Measurements from ENCODE around the gene PPAN.

Gene PPAN

DNA sequence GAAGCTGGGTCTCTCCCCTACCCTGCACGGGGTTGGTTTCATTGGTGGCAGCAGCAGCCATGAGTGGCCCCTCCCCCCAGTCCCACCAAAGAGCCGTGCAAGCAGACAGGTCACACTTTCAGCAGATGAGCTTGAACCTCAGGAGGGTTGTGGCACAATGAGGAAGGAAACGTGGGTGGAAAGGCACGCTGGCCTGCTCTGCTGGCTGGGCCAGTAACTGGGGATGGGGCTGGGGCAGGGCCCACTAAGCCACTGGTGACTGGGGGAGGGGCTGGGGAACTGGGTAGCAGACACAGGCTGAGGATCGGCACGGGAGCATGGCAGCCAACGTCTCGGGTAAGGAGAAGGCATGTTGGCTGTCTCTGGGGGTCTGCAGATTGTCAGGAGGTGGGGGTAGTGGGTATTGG is 5.2 kb downstream of the PPAN start, which contains the start of gene P2RY11:
Gene P2RY11, plus strand, starts transcription at position 289 of the 407 bp plus-strand sequence. Its CDS starts 29 bp downstream, at position 318.
- no peak for DNase-seq (ENCODE audit: low read depth in 1 of 2, low spot score in 1 of 2)
- TF ChIP-seq JUND (IDR thresholded peaks at IDR 0.05; ENCODE audit: low read depth), result no peak

DNA sequence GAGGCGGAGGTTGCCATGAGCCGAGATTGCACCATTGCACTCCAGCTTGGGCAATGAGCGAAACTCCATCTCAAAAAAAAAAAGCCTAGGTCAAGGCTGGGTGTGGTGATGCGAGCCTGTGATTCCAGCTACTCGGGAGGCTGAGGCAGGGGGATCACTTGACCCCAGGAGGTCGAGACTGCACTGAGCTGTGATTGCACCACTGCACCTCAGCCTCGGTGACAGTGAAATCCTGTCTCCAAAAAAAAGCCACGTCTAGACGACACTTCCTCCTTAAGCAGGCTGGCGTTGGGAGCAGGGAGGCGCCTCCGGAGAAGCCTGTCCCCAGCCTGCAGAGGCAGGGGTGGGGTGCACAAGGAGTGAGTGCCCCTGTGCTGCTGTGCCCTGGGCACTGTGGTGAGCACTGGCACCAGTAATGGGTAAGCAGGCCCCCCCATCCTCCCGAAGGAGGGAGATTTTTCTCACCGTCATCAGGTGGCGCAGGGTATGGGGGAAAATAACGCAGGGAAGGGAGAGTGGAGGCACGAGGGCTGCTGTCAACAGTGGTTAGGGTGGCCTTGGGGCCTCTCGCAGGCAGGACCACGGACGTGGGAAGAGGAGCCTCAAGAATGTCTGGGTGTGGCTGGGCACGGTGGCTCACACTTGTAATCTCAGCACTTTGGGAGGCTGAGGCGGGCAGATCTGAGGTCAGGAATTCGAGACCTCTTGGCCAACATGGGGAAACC is 6.0 kb downstream of the PPAN start:
- TF ChIP-seq JUND (IDR thresholded peaks at IDR 0.05; ENCODE audit: low read depth), result no peak
- in situ Hi-C loops (cut with HindIII; ENCODE audit: low pct_unique_long_range_greater_than_20kb, low sequenced_read_pairs), result no loop called here

More for the DNA sequence above, 5.2 kb downstream of the PPAN start, which contains the start of gene P2RY11:
- in situ Hi-C loops (cut with HindIII; ENCODE audit: low pct_unique_long_range_greater_than_20kb, low sequenced_read_pairs), result no loop called here

DNA sequence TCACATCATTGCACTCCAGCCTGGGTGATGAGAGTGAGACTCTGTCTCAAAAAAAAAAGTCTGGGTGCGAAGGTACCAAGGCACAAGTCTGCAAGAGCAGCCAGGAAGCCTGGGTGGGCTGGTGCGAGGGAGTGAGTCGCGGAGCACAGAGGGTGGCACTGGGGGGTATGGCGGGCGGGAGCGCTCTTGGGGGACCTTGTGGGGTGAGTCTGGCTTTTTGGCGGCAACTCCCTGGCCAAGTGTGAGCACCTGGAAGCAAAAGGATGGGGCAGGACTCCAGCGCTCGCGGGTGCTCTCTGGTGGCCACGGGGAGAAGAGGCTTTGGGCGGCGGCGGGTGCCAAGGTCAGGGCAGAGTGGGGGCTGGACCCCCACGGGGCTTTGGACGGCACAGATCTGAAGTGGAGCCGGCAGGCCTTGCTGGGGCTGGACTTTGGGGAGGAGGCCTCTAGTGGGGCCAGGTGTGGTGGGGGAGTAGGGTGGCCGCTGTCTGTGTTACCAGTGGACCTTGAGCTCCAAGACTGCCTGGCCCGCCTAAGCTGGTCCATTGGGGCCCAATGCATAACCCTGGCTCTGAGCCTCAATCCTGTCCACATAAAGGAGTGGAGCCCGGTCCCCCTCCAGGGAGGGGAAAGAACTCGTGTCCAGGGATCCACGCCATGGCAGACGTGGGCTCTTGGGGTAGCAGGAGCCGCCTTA is 6.9 kb downstream of the PPAN start:
- in situ Hi-C loops (cut with HindIII; ENCODE audit: low pct_unique_long_range_greater_than_20kb, low sequenced_read_pairs), result no loop called here
- no peak for TF ChIP-seq JUND (IDR thresholded peaks at IDR 0.05; ENCODE audit: low read depth)
- DNase-seq (ENCODE audit: low read depth in 1 of 2, low spot score in 1 of 2), result peak in 1 of 2 experiments; percentile 60

More for the DNA sequence above, 6.0 kb downstream of the PPAN start:
- DNase-seq (ENCODE audit: low read depth in 1 of 2, low spot score in 1 of 2), result no peak

DNA sequence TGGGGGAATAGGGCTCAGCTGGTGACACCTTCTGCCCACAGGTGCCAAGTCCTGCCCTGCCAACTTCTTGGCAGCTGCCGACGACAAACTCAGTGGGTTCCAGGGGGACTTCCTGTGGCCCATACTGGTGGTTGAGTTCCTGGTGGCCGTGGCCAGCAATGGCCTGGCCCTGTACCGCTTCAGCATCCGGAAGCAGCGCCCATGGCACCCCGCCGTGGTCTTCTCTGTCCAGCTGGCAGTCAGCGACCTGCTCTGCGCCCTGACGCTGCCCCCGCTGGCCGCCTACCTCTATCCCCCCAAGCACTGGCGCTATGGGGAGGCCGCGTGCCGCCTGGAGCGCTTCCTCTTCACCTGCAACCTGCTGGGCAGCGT is 7.4 kb downstream of the PPAN start:
- DNase-seq (ENCODE audit: low read depth in 1 of 2, low spot score in 1 of 2), result no peak
- no peak for TF ChIP-seq JUND (IDR thresholded peaks at IDR 0.05; ENCODE audit: low read depth)
- in situ Hi-C loops (cut with HindIII; ENCODE audit: low pct_unique_long_range_greater_than_20kb, low sequenced_read_pairs), result no loop called here

DNA sequence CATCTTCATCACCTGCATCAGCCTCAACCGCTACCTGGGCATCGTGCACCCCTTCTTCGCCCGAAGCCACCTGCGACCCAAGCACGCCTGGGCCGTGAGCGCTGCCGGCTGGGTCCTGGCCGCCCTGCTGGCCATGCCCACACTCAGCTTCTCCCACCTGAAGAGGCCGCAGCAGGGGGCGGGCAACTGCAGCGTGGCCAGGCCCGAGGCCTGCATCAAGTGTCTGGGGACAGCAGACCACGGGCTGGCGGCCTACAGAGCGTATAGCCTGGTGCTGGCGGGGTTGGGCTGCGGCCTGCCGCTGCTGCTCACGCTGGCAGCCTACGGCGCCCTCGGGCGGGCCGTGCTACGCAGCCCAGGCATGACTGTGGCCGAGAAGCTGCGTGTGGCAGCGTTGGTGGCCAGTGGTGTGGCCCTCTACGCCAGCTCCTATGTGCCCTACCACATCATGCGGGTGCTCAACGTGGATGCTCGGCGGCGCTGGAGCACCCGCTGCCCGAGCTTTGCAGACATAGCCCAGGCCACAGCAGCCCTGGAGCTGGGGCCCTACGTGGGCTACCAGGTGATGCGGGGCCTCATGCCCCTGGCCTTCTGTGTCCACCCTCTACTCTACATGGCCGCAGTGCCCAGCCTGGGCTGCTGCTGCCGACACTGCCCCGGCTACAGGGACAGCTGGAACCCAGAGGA is 7.9 kb downstream of the PPAN start:
- in situ Hi-C loops (cut with HindIII; ENCODE audit: low pct_unique_long_range_greater_than_20kb, low sequenced_read_pairs), result no loop called here

DNA sequence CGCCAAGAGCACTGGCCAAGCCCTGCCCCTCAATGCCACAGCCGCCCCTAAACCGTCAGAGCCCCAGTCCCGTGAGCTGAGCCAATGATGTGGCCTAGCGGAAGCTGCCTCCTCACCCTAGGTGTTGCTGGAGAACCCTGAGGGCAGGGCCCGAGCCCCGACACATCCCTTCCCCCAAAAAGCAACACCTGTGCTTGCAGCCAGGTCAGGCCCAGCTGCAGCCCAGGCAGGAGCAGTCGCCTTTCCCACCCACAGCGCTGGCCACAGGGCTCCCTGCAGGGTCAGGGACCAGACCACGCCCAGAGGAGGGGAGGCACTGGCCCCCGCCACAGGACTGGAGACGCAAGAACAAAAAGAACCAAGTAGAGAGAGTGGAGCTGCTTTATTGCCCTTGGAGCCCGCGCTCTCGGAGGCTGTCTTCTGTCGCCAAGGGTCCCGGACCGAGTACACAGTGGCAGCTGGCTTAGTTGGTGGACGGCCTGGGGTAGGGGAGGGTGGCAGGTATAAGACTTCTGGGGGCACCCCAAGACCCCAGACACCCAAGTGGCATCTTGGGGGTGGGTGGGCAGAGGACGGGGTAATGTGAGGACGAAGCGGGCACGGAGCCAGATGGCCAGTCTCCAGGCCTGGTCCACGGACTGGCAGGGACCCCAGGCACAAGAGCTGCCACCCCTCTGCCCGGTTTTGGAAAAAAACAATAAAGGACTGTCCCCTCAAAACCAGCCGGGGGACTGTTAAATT is 8.7 kb downstream of the PPAN start:
- in situ Hi-C loops (cut with HindIII; ENCODE audit: low pct_unique_long_range_greater_than_20kb, low sequenced_read_pairs), result no loop called here
- DNase-seq (ENCODE audit: low read depth in 1 of 2, low spot score in 1 of 2), result no peak
- TF ChIP-seq JUND (IDR thresholded peaks at IDR 0.05; ENCODE audit: low read depth), result no peak

More for the DNA sequence above, 7.9 kb downstream of the PPAN start:
- TF ChIP-seq JUND (IDR thresholded peaks at IDR 0.05; ENCODE audit: low read depth), result no peak
- no peak for DNase-seq (ENCODE audit: low read depth in 1 of 2, low spot score in 1 of 2)

DNA sequence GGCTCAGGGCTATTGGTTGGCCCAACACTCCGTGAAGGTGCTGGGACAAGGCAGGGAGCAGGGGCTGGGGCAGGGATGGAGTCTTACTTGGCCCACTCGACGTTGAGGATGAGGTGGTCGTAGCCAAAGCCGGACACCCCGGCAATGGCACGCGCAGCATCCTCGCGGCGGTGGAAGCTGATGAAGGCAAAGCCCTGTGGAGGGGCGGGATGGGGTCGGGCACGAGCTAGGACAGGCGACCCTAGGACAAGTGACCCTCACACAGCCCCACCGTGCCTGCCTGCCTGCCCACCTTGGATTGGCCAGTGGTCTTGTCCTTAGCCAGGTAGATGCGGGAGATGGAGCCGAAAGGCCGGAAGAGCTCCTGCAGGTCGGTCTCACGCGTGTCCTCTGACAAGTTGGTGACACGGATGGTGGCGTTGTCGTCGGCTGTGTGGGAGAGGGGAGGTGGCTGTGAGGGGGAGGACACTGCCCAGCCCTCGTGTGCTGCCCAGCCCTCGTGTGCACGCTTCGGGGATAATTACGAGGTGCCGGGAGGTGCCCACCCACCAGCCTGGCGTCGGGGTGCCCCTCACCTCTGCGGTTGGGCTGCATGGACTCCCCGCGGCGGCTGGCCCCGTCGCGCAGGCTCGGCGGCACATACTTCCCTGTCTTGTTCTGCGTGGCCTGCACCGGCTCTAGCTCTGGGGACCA is 9.4 kb downstream of the PPAN start:
- in situ Hi-C loops (cut with HindIII; ENCODE audit: low pct_unique_long_range_greater_than_20kb, low sequenced_read_pairs), result no loop called here
- no peak for TF ChIP-seq JUND (IDR thresholded peaks at IDR 0.05; ENCODE audit: low read depth)

DNA sequence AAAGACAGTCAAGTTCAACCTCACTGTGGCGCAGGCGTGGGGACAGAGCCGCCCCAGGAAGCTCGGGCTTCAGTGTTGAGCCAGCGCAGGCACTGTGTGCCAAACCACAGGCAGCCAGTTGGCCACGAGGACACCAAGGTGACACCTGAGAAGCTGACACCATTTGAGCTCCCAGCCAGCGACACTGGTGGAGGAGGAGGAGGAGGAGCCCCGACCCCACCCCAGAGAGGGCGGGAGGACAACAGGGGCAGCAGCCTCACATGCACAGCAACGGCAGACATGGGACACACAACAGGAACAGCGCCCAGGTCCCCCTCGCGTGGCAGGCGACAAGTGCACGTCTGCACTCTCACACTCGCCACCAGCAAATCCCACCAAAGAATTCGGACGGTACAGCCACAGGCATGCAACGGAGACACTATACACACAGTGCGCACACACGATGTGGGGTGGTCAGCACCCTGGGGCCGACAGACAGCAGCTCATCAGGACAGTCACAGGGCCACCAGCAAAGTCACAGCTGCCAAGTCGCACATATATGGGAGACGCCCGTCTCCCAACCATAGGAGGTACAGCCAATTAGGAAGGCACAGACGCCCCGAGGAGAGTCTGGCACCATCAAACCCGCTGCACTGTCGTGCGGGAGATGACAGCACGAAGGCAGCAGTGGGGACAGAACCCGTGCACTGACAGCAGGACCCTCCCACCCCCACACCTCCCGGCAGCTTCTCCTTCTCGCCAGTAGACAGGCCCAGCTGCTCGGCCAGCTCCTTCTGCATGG is 10.1 kb downstream of the PPAN start:
- in situ Hi-C loops (cut with HindIII; ENCODE audit: low pct_unique_long_range_greater_than_20kb, low sequenced_read_pairs), result no loop called here
- TF ChIP-seq JUND (IDR thresholded peaks at IDR 0.05; ENCODE audit: low read depth), result no peak
- DNase-seq (ENCODE audit: low read depth in 1 of 2, low spot score in 1 of 2), result no peak

More for the DNA sequence above, 9.4 kb downstream of the PPAN start:
- no peak for DNase-seq (ENCODE audit: low read depth in 1 of 2, low spot score in 1 of 2)

DNA sequence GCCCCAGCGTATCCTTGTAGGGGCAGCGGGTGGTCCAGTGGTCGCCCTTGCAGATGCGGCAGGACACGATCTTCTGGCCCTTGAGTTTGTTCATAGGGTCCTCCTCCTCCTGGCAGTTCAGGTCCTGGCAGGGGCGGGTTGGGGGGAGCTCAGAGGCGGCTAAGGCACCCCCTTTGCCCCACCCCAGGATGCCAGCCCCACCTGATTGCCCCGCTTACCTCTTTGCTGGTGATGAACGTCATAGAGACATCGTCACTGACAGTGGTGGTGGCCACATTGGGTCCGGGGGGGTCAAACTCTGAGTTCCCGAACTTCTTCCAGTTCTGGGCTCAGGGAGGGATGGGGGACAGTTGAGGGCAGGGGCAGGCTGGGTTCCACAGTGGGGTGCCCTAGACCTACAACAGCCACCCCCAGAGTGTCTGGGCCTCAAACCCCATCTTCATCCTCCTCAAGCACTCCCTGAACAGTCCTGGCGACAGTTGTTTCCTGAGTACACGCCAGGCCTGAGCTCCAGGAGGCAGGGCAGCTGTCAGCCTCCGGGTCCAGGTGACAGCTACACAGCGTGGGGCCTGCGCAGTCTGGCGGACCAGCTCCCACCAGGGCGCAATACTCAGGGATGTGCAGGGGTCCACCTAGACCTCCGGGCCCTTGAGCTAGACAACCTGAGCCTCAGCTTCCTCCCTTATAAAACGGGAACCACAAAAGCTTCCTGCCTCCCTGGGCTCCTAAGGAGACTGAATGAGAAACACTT is 10.9 kb downstream of the PPAN start:
- in situ Hi-C loops (cut with HindIII; ENCODE audit: low pct_unique_long_range_greater_than_20kb, low sequenced_read_pairs), result no loop called here
- no peak for DNase-seq (ENCODE audit: low read depth in 1 of 2, low spot score in 1 of 2)
- TF ChIP-seq JUND (IDR thresholded peaks at IDR 0.05; ENCODE audit: low read depth), result no peak

DNA sequence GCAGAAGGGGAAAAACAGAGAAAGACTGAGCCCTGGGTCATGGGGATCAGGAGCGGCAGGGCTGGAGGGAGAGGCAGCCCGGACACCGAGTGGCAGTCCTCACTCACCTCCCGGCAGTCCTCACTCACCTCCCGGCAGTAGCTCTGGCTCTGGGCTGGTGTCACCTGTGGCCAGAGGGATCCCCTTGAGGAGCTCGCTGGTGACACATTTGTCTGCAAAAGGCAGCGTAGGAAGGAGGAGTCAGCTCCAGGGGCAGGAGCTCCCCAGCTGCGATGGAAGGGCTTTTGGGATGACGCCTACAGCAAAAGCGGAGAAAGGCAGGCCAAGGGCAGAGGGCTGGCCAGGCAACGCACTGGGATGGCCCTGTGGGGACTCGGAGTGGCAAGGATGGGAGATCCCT is 12.8 kb downstream of the PPAN start:
- no peak for TF ChIP-seq JUND (IDR thresholded peaks at IDR 0.05; ENCODE audit: low read depth)
- in situ Hi-C loops (cut with HindIII; ENCODE audit: low pct_unique_long_range_greater_than_20kb, low sequenced_read_pairs), result no loop called here
- no peak for DNase-seq (ENCODE audit: low read depth in 1 of 2, low spot score in 1 of 2)
